Calu3 (cell line): Measurements from ENCODE around the gene SORCS3. TPM values are rescaled to one million over a fixed set of nuclear protein-coding genes. Genes with fewer than 3 reads are reported as not detected.

Source experiments
- BruUV-seq: library from RNA; stranded (reverse); fragments of 400-500 nt; replicated peaks from 2 replicates; lab custom pipeline; 2021; lab: Mats Ljungman, UMichigan
- CTCF ChIA-PET: fragments of 300-600 bp; sonication (Branson Sonifier 250); formaldehyde crosslinking; loops from one replicate; lab custom pipeline; 2022; ENCODE audit warnings: antibody characterized with exemption; lab: Charles Lee
- DNase-seq: peaks from one replicate; pipeline ENCODE4 v3.0.0; 2022
- H3K27ac Mint-ChIP-seq: one replicate; pipeline ENCODE4 v1.8.0; 2022; ENCODE audit warnings: mixed read lengths; ENCODE audit not compliant: unreplicated experiment
- H3K27me3 Mint-ChIP-seq: one replicate; pipeline ENCODE4 v1.8.0; 2022; ENCODE audit warnings: mixed read lengths; ENCODE audit not compliant: unreplicated experiment
- H3K36me3 Mint-ChIP-seq: one replicate; pipeline ENCODE4 v1.8.0; 2022; ENCODE audit warnings: mild to moderate bottlenecking, moderate library complexity, mixed read lengths; ENCODE audit not compliant: insufficient read depth, unreplicated experiment
- H3K4me1 Mint-ChIP-seq: one replicate; pipeline ENCODE4 v1.8.0; 2022; ENCODE audit warnings: mild to moderate bottlenecking, low read depth, mixed read lengths; ENCODE audit not compliant: unreplicated experiment
- H3K4me3 Mint-ChIP-seq: one replicate; pipeline ENCODE4 v1.8.0; 2022; ENCODE audit warnings: mild to moderate bottlenecking, low read depth, moderate library complexity, mixed read lengths; ENCODE audit not compliant: unreplicated experiment
- H3K9me3 Mint-ChIP-seq: one replicate; pipeline ENCODE4 v1.8.0; 2022; ENCODE audit warnings: low read depth, mixed read lengths; ENCODE audit not compliant: unreplicated experiment
- CTCF ChIP-seq: fragments of 200-600 bp; IDR thresholded peaks from one replicate; pipeline ENCODE4 v1.8.0; 2022; ENCODE audit warnings: antibody characterized with exemption; ENCODE audit not compliant: unreplicated experiment
- intact Hi-C: fragments of 100-400 bp; cut with micrococcal nuclease; formaldehyde crosslinking; loops from one replicate; pipeline ENCODE4 v1.10.0; 2022; ENCODE audit not compliant: unreplicated experiment
- total RNA-seq: library from RNA; stranded (reverse); gene quantifications from 2 replicates; pipeline ENCODE4 v1.2.3, GENCODE V29; 2022

SORCS3 gene
- total RNA-seq, 1 experiment from 2014 or later = not detected

GRCh38 chr10:104648421-104648820, 7.3 kb downstream of the SORCS3 start:
- no peak for TF ChIP-seq CTCF
- H3K4me1 Mint-ChIP-seq = no peaks in the 10 kb centered on the region
- H3K4me3 Mint-ChIP-seq = no peak overlapping the region
- CTCF ChIA-PET = no interaction called here
- H3K9me3 Mint-ChIP-seq = no peaks in the 10 kb centered on the region
- H3K27me3 Mint-ChIP-seq = peaks cover 60% of the 10 kb centered on the region
- intact Hi-C loops = no loop called here
- no peak for DNase-seq
- no peak overlapping the region for H3K27ac Mint-ChIP-seq
- BruUV-seq = no TSS peak
- H3K36me3 Mint-ChIP-seq = no peaks in the 10 kb centered on the region

GRCh38 chr10:104650072-104650471, 9.0 kb downstream of the SORCS3 start:
- no peak for DNase-seq
- TF ChIP-seq CTCF = no peak
- H3K4me3 Mint-ChIP-seq = no peak overlapping the region
- no peak overlapping the region for H3K27ac Mint-ChIP-seq
- no peaks in the 10 kb centered on the region for H3K36me3 Mint-ChIP-seq
- no TSS peak for BruUV-seq
- intact Hi-C loops = loop anchor here (1.0 kb wide), 1 partner anchor 275 kb away; no protein-coding TSS in a partner anchor
- H3K27me3 Mint-ChIP-seq = peaks cover 51% of the 10 kb centered on the region
- no peaks in the 10 kb centered on the region for H3K4me1 Mint-ChIP-seq
- CTCF ChIA-PET = interaction anchor here (0.6 kb wide), 1 partner anchor 76 kb away, joined by 4 read pairs; no protein-coding TSS in a partner anchor
- no peaks in the 10 kb centered on the region for H3K9me3 Mint-ChIP-seq

GRCh38 chr10:104650635-104651331, 9.7 kb downstream of the SORCS3 start:
- no peaks in the 10 kb centered on the region for H3K9me3 Mint-ChIP-seq
- intact Hi-C loops = loop anchor here (1.0 kb wide), 1 partner anchor 275 kb away; no protein-coding TSS in a partner anchor
- no TSS peak for BruUV-seq
- no peaks in the 10 kb centered on the region for H3K36me3 Mint-ChIP-seq
- no peak for TF ChIP-seq CTCF
- CTCF ChIA-PET = no interaction called here
- no peak overlapping the region for H3K4me3 Mint-ChIP-seq
- H3K4me1 Mint-ChIP-seq = no peaks in the 10 kb centered on the region
- peaks cover 54% of the 10 kb centered on the region for H3K27me3 Mint-ChIP-seq
- DNase-seq = no peak
- H3K27ac Mint-ChIP-seq = no peak overlapping the region

- H3K9me3 Mint-ChIP-seq = no peaks in the 10 kb centered on the region
- no peak overlapping the region for H3K27ac Mint-ChIP-seq
- no peaks in the 10 kb centered on the region for H3K36me3 Mint-ChIP-seq
These were observed 15.9 kb downstream of the SORCS3 start for GRCh38 chr10:104657036-104657435.

More at GRCh38 chr10:104657036-104657435, 15.9 kb downstream of the SORCS3 start:
- H3K4me1 Mint-ChIP-seq = no peaks in the 10 kb centered on the region
- no peak overlapping the region for H3K4me3 Mint-ChIP-seq
- no peak for TF ChIP-seq CTCF
- BruUV-seq = no TSS peak
- CTCF ChIA-PET = no interaction called here
- H3K27me3 Mint-ChIP-seq = peaks cover 49% of the 10 kb centered on the region
- DNase-seq = no peak
- intact Hi-C loops = no loop called here
